Measurements from ENCODE around the gene BFAR. TPM values are rescaled to one million over a fixed set of nuclear protein-coding genes. Genes with fewer than 3 reads are reported as not detected.
"Not testable (repeated sequence)": the region's sequence is repeated elsewhere in the genome, so short reads cannot be mapped to it uniquely, and the experiment has no call there.

BFAR gene
- polyA plus RNA-seq, 2 of the 4 experiments (the other 2 are of a cell fraction): 74.8 to 93.3 TPM

DNA sequence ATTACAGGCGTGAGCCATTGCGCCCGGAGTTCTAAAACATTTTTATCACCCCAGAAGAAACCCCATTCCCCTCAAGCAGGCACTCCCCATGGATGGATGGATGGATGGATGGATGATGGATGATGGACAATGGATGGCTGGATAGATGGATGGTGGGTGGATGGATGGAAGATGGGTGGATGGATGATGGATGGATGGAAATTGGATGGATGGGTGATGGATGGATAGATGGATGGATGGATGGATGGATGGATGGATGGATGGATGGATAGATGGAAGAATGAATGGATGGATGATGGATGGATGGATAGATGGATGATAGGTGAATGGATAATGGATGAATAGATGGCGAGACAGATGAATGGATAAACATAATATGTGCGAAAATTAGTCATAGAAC lies 44.9 kb downstream of the BFAR start:
- FAIRE-seq (no peak), ATAC-seq (no peak), DNase-seq (ENCODE audit: low read depth in 1 of 2, low spot score in 1 of 2) (no peak)
- WGBS (ENCODE audit: missing lambda C conversion rate): 76% methylated on average over 5 of the region's 5 CpGs
- ChIA-PET POLR2A (no interaction called here), CTCF (no interaction called here)
- Histone ChIP-seq H3K9me3 (no peaks in the 10 kb centered on the region), H3K4me3 (no peak overlapping the region), H3K4me2 (no peak overlapping the region), H3K27ac (no peak overlapping the region), H3K4me1 (peaks cover 6% of the 10 kb centered on the region; the same call in 1 of the 3 replicates)
- TF ChIP-seq NFE2L2 (conservative IDR thresholded peaks at IDR 0.05; ENCODE audit: low read length): no peak
- no peak for TF ChIP-seq HOXB5 (CRISPR knock-in tag; IDR thresholded peaks at IDR 0.05)
- TF ChIP-seq HDAC2 (IDR thresholded peaks at IDR 0.05): no peak
- no peak for TF ChIP-seq CEBPB (IDR thresholded peaks at IDR 0.05)
- TF ChIP-seq GATA3 (IDR thresholded peaks at IDR 0.05; ENCODE audit: borderline replicate concordance): no peak
- TF ChIP-seq ZNF302 (CRISPR knock-in tag; IDR thresholded peaks at IDR 0.05): no peak
- no peak for TF ChIP-seq ATOH8 (CRISPR knock-in tag; IDR thresholded peaks at IDR 0.05; ENCODE audit: low read depth)
- no peak for TF ChIP-seq KDM1A (IDR thresholded peaks at IDR 0.05; ENCODE audit: low read depth)
- no peak for TF ChIP-seq POLR2A (IDR thresholded peaks at IDR 0.05; ENCODE audit: low read length)
- TF ChIP-seq SREBF2 (IDR thresholded peaks at IDR 0.05): no peak
- no peak for TF ChIP-seq MYC (IDR thresholded peaks at IDR 0.05; ENCODE audit: borderline replicate concordance, low read length)
- no peak for TF ChIP-seq RCOR1 (IDR thresholded peaks at IDR 0.05; ENCODE audit: low read depth, low read length)
- no peak for TF ChIP-seq CBX2 (IDR thresholded peaks at IDR 0.05; ENCODE audit: borderline replicate concordance, low read depth)
- TF ChIP-seq POLR2AphosphoS2 (conservative IDR thresholded peaks at IDR 0.05; ENCODE audit: low read length): no peak
- TF ChIP-seq, protein P1, sequence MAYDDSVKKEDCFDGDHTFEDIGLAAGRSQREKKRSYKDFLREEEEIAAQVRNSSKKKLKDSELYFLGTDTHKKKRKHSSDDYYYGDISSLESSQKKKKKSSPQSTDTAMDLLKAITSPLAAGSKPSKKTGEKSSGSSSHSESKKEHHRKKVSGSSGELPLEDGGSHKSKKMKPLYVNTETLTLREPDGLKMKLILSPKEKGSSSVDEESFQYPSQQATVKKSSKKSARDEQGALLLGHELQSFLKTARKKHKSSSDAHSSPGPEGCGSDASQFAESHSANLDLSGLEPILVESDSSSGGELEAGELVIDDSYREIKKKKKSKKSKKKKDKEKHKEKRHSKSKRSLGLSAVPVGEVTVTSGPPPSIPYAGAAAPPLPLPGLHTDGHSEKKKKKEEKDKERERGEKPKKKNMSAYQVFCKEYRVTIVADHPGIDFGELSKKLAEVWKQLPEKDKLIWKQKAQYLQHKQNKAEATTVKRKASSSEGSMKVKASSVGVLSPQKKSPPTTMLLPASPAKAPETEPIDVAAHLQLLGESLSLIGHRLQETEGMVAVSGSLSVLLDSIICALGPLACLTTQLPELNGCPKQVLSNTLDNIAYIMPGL (CRISPR knock-in tag; IDR thresholded peaks at IDR 0.05; ENCODE audit: borderline replicate concordance): no peak
- no peak for TF ChIP-seq EHF (CRISPR knock-in tag; IDR thresholded peaks at IDR 0.05)
- no peak for TF ChIP-seq NR3C1 (IDR thresholded peaks at IDR 0.05)
- TF ChIP-seq PBX3 (IDR thresholded peaks at IDR 0.05): no peak
- no peak for TF ChIP-seq EP300 (IDR thresholded peaks at IDR 0.05)

GRCh38 chr16:14678748-14679497 lies 46.2 kb downstream of the BFAR start:
- H3K9me3 ChIP-seq: no peaks in the 10 kb centered on the region
- ChIA-PET CTCF (no interaction called here), POLR2A (no interaction called here)
- H3K4me1 ChIP-seq: peaks cover 6% of the 10 kb centered on the region; the same call in 1 of the 3 replicates
- H3K4me2 ChIP-seq: no peak overlapping the region
- DNase-seq (ENCODE audit: low read depth in 1 of 2, low spot score in 1 of 2) (no peak), FAIRE-seq (no peak), ATAC-seq (no peak)
- TF ChIP-seq SREBF2 (IDR thresholded peaks at IDR 0.05): no peak
- TF ChIP-seq, protein P2, sequence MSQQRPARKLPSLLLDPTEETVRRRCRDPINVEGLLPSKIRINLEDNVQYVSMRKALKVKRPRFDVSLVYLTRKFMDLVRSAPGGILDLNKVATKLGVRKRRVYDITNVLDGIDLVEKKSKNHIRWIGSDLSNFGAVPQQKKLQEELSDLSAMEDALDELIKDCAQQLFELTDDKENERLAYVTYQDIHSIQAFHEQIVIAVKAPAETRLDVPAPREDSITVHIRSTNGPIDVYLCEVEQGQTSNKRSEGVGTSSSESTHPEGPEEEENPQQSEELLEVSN (IDR thresholded peaks at IDR 0.05; ENCODE audit: borderline replicate concordance, low read depth): no peak
- TF ChIP-seq MAZ (IDR thresholded peaks at IDR 0.05; ENCODE audit: borderline replicate concordance, low read depth, low read length): no peak
- no peak for TF ChIP-seq GATA3 (IDR thresholded peaks at IDR 0.05; ENCODE audit: borderline replicate concordance)
- no peak for TF ChIP-seq CBX2 (IDR thresholded peaks at IDR 0.05; ENCODE audit: borderline replicate concordance, low read depth)
- TF ChIP-seq RARB (CRISPR knock-in tag; IDR thresholded peaks at IDR 0.05): no peak
- no peak for TF ChIP-seq CEBPB (IDR thresholded peaks at IDR 0.05)
- TF ChIP-seq BCL3 (IDR thresholded peaks at IDR 0.05): no peak
- no peak for TF ChIP-seq FOSB (CRISPR knock-in tag; IDR thresholded peaks at IDR 0.05)
- H3K27ac ChIP-seq: no peak overlapping the region
- no peak overlapping the region for H3K4me3 ChIP-seq
- WGBS (ENCODE audit: missing lambda C conversion rate): 56% methylated on average over 11 of the region's 11 CpGs

GRCh38 chr16:14680396-14680795 lies 47.6 kb downstream of the BFAR start:
- H3K9me3 ChIP-seq; H3K27ac ChIP-seq; ATAC-seq; CTCF ChIA-PET; H3K4me3 ChIP-seq; POLR2A ChIA-PET; H3K4me1 ChIP-seq; H3K4me2 ChIP-seq; FAIRE-seq; DNase-seq (ENCODE audit: low read depth in 1 of 2, low spot score in 1 of 2): not testable (repeated sequence)
- 86% methylated on average over 7 of the region's 7 CpGs for WGBS (ENCODE audit: missing lambda C conversion rate)

Data from A549 (cell line).